Ectodermal cell (in vitro differentiated cells): ENCODE results near the gene CEBPZOS. TPM values are rescaled to one million over a fixed set of nuclear protein-coding genes. Genes with fewer than 3 reads are reported as not detected.

ENCODE experiments used
- H3K27ac ChIP-seq: 2 replicates; pipeline ENCODE4 v1.7.0; 2013; ENCODE audit warnings: mild to moderate bottlenecking, low read depth, low read length; ENCODE audit not compliant: insufficient read depth, poor library complexity, severe bottlenecking
- H3K27me3 ChIP-seq: 2 replicates; pipeline ENCODE4 v1.7.0; 2013; ENCODE audit warnings: mild to moderate bottlenecking, low read length; ENCODE audit not compliant: insufficient read depth, control insufficient read depth, poor library complexity, severe bottlenecking
- H3K36me3 ChIP-seq: one replicate; pipeline ENCODE4 v1.7.0; 2013; ENCODE audit warnings: low read length; ENCODE audit not compliant: control insufficient read depth, insufficient read depth
- H3K4me1 ChIP-seq: one replicate; pipeline ENCODE4 v1.7.0; 2013; ENCODE audit warnings: low read length; ENCODE audit not compliant: control insufficient read depth, insufficient read depth
- H3K4me3 ChIP-seq: 2 replicates; pipeline ENCODE4 v1.7.0; 2013; ENCODE audit warnings: low read depth, low read length, control low read depth; ENCODE audit not compliant: insufficient read depth
- H3K9me3 ChIP-seq: 2 replicates; pipeline ENCODE4 v1.7.0; 2013; ENCODE audit warnings: mild to moderate bottlenecking, low read length, moderate library complexity; ENCODE audit not compliant: control insufficient read depth
- WGBS, 2 experiments: methylation state at CpG; one replicate each; pipeline ENCODE4 v1.1.7; 2013; ENCODE audit warnings: missing lambda C conversion rate in 2 of 2; 5-methylcytosine and 5-hydroxymethylcytosine counted together
- polyA plus RNA-seq, 4 experiments: library from polyadenylated mRNA; stranded (reverse); fragments of 50-300 nt; gene quantifications; one replicate each; pipeline ENCODE4 v1.2.3, GENCODE V29; 2013

CEBPZOS gene
- 14.2 TPM for polyA plus RNA-seq (2013, experiment 1 of 4)
- polyA plus RNA-seq (2013, experiment 2 of 4): 15.5 TPM
- 11.6 TPM for polyA plus RNA-seq (2013, experiment 3 of 4)
- 12.8 TPM for polyA plus RNA-seq (2013, experiment 4 of 4)

- peaks cover 3% of the 10 kb centered on the region for H3K4me1 ChIP-seq
- H3K27me3 ChIP-seq: no peaks in the 10 kb centered on the region
- peak within 1 kb of the TSS; percentile 51 for H3K4me3 ChIP-seq
- H3K9me3 ChIP-seq: no peaks in the 10 kb centered on the region
- H3K36me3 ChIP-seq: no peaks in the 10 kb centered on the region
- WGBS, 2 experiments: 63 to 65% methylated on average over 72 of the region's 72 CpGs
- no peak within 1 kb of the TSS for H3K27ac ChIP-seq
These were observed at the start of gene CEBPZOS for GRCh38 chr2:37196320-37197195. Gene CEBPZOS, plus strand, starts transcription at chr2:37196496. Its CDS starts 3,209 bp downstream, at chr2:37199705.

DNA sequence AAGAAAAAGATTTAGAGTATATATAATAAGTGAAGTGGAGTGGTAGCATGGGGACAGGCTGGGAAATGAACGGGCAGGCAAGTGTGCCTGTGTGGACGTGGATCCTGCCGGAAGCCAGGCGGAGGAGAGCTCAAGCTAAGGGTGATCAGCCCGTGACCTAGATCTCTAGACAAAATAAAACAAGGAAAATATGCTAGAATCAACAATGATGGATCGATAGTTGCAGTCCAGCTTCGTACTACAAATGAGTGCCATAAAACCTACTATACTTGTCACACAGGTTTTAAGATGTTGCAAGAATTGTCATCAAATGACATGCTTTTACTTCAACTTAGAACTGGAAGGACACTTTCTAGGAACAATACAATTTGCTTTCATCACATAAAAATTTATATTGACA is 48.0 kb upstream of the CEBPZOS start:
- H3K27me3 ChIP-seq: no peaks in the 10 kb centered on the region
- 96 to 97% methylated on average over 7 of the region's 7 CpGs for WGBS, 2 experiments
- no peak overlapping the region for H3K4me3 ChIP-seq
- peaks cover 12% of the 10 kb centered on the region for H3K36me3 ChIP-seq
- no peaks in the 10 kb centered on the region for H3K9me3 ChIP-seq
- H3K27ac ChIP-seq: no peak overlapping the region
- no peaks in the 10 kb centered on the region for H3K4me1 ChIP-seq

GRCh38 chr2:37149626-37150322 is 46.5 kb upstream of the CEBPZOS start:
- WGBS, 2 experiments: 93 to 94% methylated on average over 5 to 6 of the region's 6 CpGs
- H3K36me3 ChIP-seq: peaks cover 8% of the 10 kb centered on the region
- H3K4me3 ChIP-seq: no peak overlapping the region
- H3K9me3 ChIP-seq: no peaks in the 10 kb centered on the region
- H3K27ac ChIP-seq: no peak overlapping the region
- no peaks in the 10 kb centered on the region for H3K4me1 ChIP-seq
- no peaks in the 10 kb centered on the region for H3K27me3 ChIP-seq

GRCh38 chr2:37153224-37153623 is 43.1 kb upstream of the CEBPZOS start:
- peaks cover 8% of the 10 kb centered on the region for H3K4me1 ChIP-seq
- no peak overlapping the region for H3K27ac ChIP-seq
- WGBS, 2 experiments: 77 to 95% methylated on average over 3 to 5 of the region's 5 CpGs
- H3K4me3 ChIP-seq: no peak overlapping the region
- H3K9me3 ChIP-seq: no peaks in the 10 kb centered on the region
- peaks cover 8% of the 10 kb centered on the region for H3K27me3 ChIP-seq
- no peaks in the 10 kb centered on the region for H3K36me3 ChIP-seq

- H3K27me3 ChIP-seq: peaks cover 8% of the 10 kb centered on the region
- no peaks in the 10 kb centered on the region for H3K36me3 ChIP-seq
- WGBS, 2 experiments: 91 to 94% methylated on average over 4 of the region's 4 CpGs
- no peaks in the 10 kb centered on the region for H3K9me3 ChIP-seq
- H3K4me3 ChIP-seq: no peak overlapping the region
- H3K27ac ChIP-seq: no peak overlapping the region
- H3K4me1 ChIP-seq: peaks cover 8% of the 10 kb centered on the region
These were observed 41.5 kb upstream of the CEBPZOS start for GRCh38 chr2:37154785-37155184.

GRCh38 chr2:37156071-37156856 is 40.0 kb upstream of the CEBPZOS start:
- H3K27me3 ChIP-seq: peaks cover 8% of the 10 kb centered on the region
- H3K36me3 ChIP-seq: no peaks in the 10 kb centered on the region
- WGBS, 2 experiments: 13 to 14% methylated on average over 27 of the region's 27 CpGs
- no peak overlapping the region for H3K27ac ChIP-seq
- H3K4me3 ChIP-seq: peak overlapping the region; percentile 72
- H3K9me3 ChIP-seq: no peaks in the 10 kb centered on the region
- H3K4me1 ChIP-seq: peaks cover 8% of the 10 kb centered on the region

GRCh38 chr2:37156857-37157714 is 39.2 kb upstream of the CEBPZOS start, which contains the start of gene EIF2AK2:
Gene EIF2AK2, minus strand, starts transcription at chr2:37156980. Its CDS starts 9,174 bp downstream, at chr2:37147806.
- H3K27ac ChIP-seq: no peak within 1 kb of the TSS
- H3K36me3 ChIP-seq: no peaks in the 10 kb centered on the region
- no peaks in the 10 kb centered on the region for H3K9me3 ChIP-seq
- peaks cover 8% of the 10 kb centered on the region for H3K4me1 ChIP-seq
- WGBS, 2 experiments: 14 to 16% methylated on average over 49 to 52 of the region's 55 CpGs
- H3K27me3 ChIP-seq: peaks cover 8% of the 10 kb centered on the region
- peak within 1 kb of the TSS; percentile 72 for H3K4me3 ChIP-seq

GRCh38 chr2:37164757-37165156 is 31.5 kb upstream of the CEBPZOS start:
- 100% methylated on average over 1 of the region's 1 CpG; no CpG with 5 or more reads in 1 of the 2 experiments for WGBS, 2 experiments
- no peaks in the 10 kb centered on the region for H3K9me3 ChIP-seq

DNA sequence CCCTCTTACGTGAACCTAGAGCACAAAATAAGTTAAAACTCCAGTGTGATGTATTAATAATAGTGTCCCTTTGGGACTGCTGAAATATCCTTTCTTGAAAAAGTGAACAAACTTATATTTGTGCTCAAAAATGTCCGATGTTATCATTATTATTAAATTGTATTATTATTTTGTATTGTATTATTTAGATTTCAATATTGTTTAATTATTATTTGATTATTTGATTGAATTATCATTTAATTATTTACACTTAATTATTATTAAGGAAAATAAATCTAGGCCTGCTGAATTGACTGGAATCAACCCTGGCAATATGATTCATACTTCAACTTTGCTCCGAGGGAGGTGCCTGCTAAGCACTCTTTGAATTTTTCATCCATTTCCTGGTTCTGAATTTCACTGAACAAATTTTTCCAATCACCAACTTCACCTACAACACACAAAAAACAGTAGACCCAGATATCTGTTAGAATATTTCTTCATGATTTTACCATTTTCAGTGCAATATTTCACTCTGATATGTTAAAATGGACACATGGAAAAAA is 28.6 kb upstream of the CEBPZOS start:
- Histone ChIP-seq H3K36me3 (no peaks in the 10 kb centered on the region), H3K9me3 (no peaks in the 10 kb centered on the region), H3K27ac (no peak overlapping the region), H3K4me3 (no peak overlapping the region), H3K27me3 (no peaks in the 10 kb centered on the region), H3K4me1 (no peaks in the 10 kb centered on the region)
- 93 to 96% methylated on average over 2 of the region's 3 CpGs for WGBS, 2 experiments

More at GRCh38 chr2:37164757-37165156, 31.5 kb upstream of the CEBPZOS start:
- Histone ChIP-seq H3K36me3 (no peaks in the 10 kb centered on the region), H3K27ac (no peak overlapping the region), H3K27me3 (no peaks in the 10 kb centered on the region), H3K4me3 (no peak overlapping the region), H3K4me1 (no peaks in the 10 kb centered on the region)
